K562 (cell line): ENCODE data around the gene CRYAB. TPM values are rescaled to one million over a fixed set of nuclear protein-coding genes. Genes with fewer than 3 reads are reported as not detected.

Source experiments
- CHD7 ChIP-seq: fragments of 200-600 bp; sonication (generic); IDR thresholded peaks from one replicate; pipeline ENCODE4 v1.6.1; 2012; ENCODE audit warnings: mild to moderate bottlenecking, low read depth, low read length, inconsistent platforms
- E2F8 ChIP-seq: fragments of 450-650 bp; IDR thresholded peaks from 2 replicates; pipeline ENCODE4 v1.7.1; 2018; ENCODE audit warnings: mild to moderate bottlenecking, low read depth; ENCODE audit not compliant: partially characterized antibody
- ZBTB8A ChIP-seq: fragments of 450-650 bp; IDR thresholded peaks from 2 replicates; pipeline ENCODE4 v1.6.1; 2018; ENCODE audit warnings: mild to moderate bottlenecking, moderate library complexity; ENCODE audit not compliant: partially characterized antibody
- polyA plus RNA-seq, 8 experiments: library from polyadenylated mRNA; depleted of rRNA in 4 of 8; stranded (reverse) in 5 of 8; unstranded in 3 of 8; fragments of >200 nt; fragmentation: Nextera tagmentation in 2 of 8; fragmentation: Illumina TruSeq in 1 of 8; extraction: Ambion mirVana in 2 of 8; extraction: Trizol in 1 of 8; gene quantifications; 2 replicates each; pipeline versions ENCODE4 v1.2.1 to v1.2.3, GENCODE V29; 2011 to 2014; ENCODE audit warnings: inconsistent platforms in 1 of 8, missing spikeins in 1 of 8
- total RNA-seq, 7 experiments: library from RNA; depleted of rRNA in 6 of 7; stranded (reverse); fragments of >200 nt in 6 of 7; fragmentation: Illumina TruSeq in 2 of 7; extraction: Trizol in 2 of 7; gene quantifications; 2 replicates each; pipeline versions ENCODE4 v1.2.1 to v1.2.3, GENCODE V29; 2011 to 2021; ENCODE audit warnings: low replicate concordance in 1 of 7

Gene CRYAB
- total and polyA plus RNA-seq, 9 of the 15 experiments (the other 6 are each of a cell fraction or from before 2014, with no cell fraction given), result 0.83 to 7.5 (median 3.6) TPM

- TF ChIP-seq E2F8, result no peak
- TF ChIP-seq ZBTB8A, result no peak
- TF ChIP-seq CHD7, result no peak
These were observed 21.0 kb upstream of the CRYAB start (continued) for GRCh38 chr11:111932611-111932950.
